K562 (cell line): ENCODE measurements around the gene EGR1. TPM values are rescaled to one million over a fixed set of nuclear protein-coding genes. Genes with fewer than 3 reads are reported as not detected.

ENCODE experiments used
- ATF1 ChIP-seq, 2 experiments: fragments of 450-650 bp in 1 of 2; IDR thresholded peaks; 2 replicates each; pipeline ENCODE4 v1.6.1; 2016; ENCODE audit warnings: missing compliant biosample characterization in 1 of 2, missing genetic modification characterization in 1 of 2
- BCL6 ChIP-seq: fragments of 250-450 bp; sonication (Bioruptor Pico); IDR thresholded peaks from 2 replicates; pipeline ENCODE4 v1.4.0; 2020
- CBX8 ChIP-seq: fragments of 200-600 bp; sonication (generic); IDR thresholded peaks from 2 replicates; pipeline ENCODE4 v1.6.1; 2012; ENCODE audit warnings: borderline replicate concordance, mixed run types, low read depth, mild to moderate bottlenecking, moderate library complexity, mixed read lengths, low read length, control low read depth, inconsistent platforms; ENCODE audit not compliant: poor library complexity, severe bottlenecking; ENCODE audit errors: extremely low read depth
- CCNT2 ChIP-seq: IDR thresholded peaks from 2 replicates; pipeline ENCODE4 v1.6.1; 2011; ENCODE audit warnings: borderline replicate concordance, low read depth, mild to moderate bottlenecking, moderate library complexity, mixed read lengths, low read length; ENCODE audit not compliant: insufficient read length; ENCODE audit errors: extremely low read depth
- EP300 ChIP-seq: IDR thresholded peaks from 2 replicates; pipeline ENCODE4 v1.6.1; 2012; ENCODE audit warnings: low read length, improper control_type of control experiment
- ETS2 ChIP-seq: IDR thresholded peaks from 2 replicates; pipeline ENCODE4 v1.6.1; 2016; ENCODE audit warnings: borderline replicate concordance, missing genetic modification characterization, mild to moderate bottlenecking, moderate library complexity, missing compliant biosample characterization; ENCODE audit not compliant: poor library complexity, severe bottlenecking
- EWSR1 ChIP-seq: fragments of 450-650 bp; IDR thresholded peaks from 2 replicates; pipeline ENCODE4 v1.6.1; 2018; ENCODE audit warnings: borderline replicate concordance, mild to moderate bottlenecking, low read depth, moderate library complexity; ENCODE audit not compliant: partially characterized antibody
- GATAD2B ChIP-seq: fragments of 450-650 bp; IDR thresholded peaks from 2 replicates; pipeline ENCODE4 v1.6.1; 2017; ENCODE audit warnings: mild to moderate bottlenecking, borderline replicate concordance
- HBP1 ChIP-seq: fragments of 450-650 bp; formaldehyde crosslinking; IDR thresholded peaks from 2 replicates; pipeline ENCODE4 v1.4.0; 2022; ENCODE audit warnings: missing genetic modification characterization
- IRF1 ChIP-seq: sonication (generic); formaldehyde crosslinking; IDR thresholded peaks from 2 replicates; pipeline ENCODE4 v1.8.0; 2022; ENCODE audit warnings: missing genetic modification reagents, mild to moderate bottlenecking, borderline replicate concordance
- MAX ChIP-seq: sonication (generic); formaldehyde crosslinking; IDR thresholded peaks from 2 replicates; pipeline ENCODE4 v1.9.0; 2022; ENCODE audit warnings: mild to moderate bottlenecking, missing genetic modification reagents
- NR2C1 ChIP-seq, 2 experiments: fragments of 450-650 bp; IDR thresholded peaks; 2 replicates each; pipeline ENCODE4 v1.6.1; 2017; ENCODE audit warnings: mild to moderate bottlenecking in 2 of 2, antibody characterized with exemption in 1 of 2, inconsistent platforms in 1 of 2, missing compliant biosample characterization in 1 of 2, missing genetic modification characterization in 1 of 2
- PTBP1 ChIP-seq: fragments of 200-400 bp; formaldehyde crosslinking; IDR thresholded peaks from 2 replicates; pipeline ENCODE4 v1.6.1; 2017; ENCODE audit warnings: low read depth, low read length
- RCOR1 ChIP-seq, 2 experiments: IDR thresholded peaks; 2 replicates each; pipeline ENCODE4 v1.6.1; 2012; ENCODE audit warnings: low read depth in 2 of 2, low read length in 2 of 2, borderline replicate concordance in 1 of 2, improper control_type of control experiment in 1 of 2
- SLC30A9 ChIP-seq: fragments of 250-450 bp; sonication (Bioruptor Pico); IDR thresholded peaks from 2 replicates; pipeline ENCODE4 v1.8.0; 2022; ENCODE audit warnings: mild to moderate bottlenecking, moderate library complexity
- TBL1XR1 ChIP-seq, 2 experiments: IDR thresholded peaks; 2 replicates each; pipeline ENCODE4 v1.6.1; 2012; ENCODE audit warnings: improper control_type of control experiment in 2 of 2, low read length in 2 of 2, mild to moderate bottlenecking in 1 of 2
- TEAD1 ChIP-seq, 2 experiments: fragments of 450-650 bp in 1 of 2; sonication (generic) in 1 of 2; formaldehyde crosslinking; IDR thresholded peaks; 2 replicates each; pipeline versions ENCODE4 v1.4.0 to v1.8.0; 2020 to 2022; ENCODE audit warnings: mild to moderate bottlenecking in 2 of 2, missing genetic modification reagents in 1 of 2
- ZFX ChIP-seq: sonication (generic); formaldehyde crosslinking; IDR thresholded peaks from 2 replicates; pipeline ENCODE4 v1.8.0; 2022; ENCODE audit warnings: mild to moderate bottlenecking, missing genetic modification reagents, moderate library complexity
- ZNF274 ChIP-seq: IDR thresholded peaks from 2 replicates; pipeline ENCODE4 v1.6.1; 2011; ENCODE audit warnings: low read depth, mild to moderate bottlenecking, low read length, moderate library complexity, borderline replicate concordance
- ZNF311 ChIP-seq: fragments of 250-450 bp; sonication (Bioruptor Pico); IDR thresholded peaks from 2 replicates; pipeline ENCODE4 v1.4.0; 2020; ENCODE audit warnings: mild to moderate bottlenecking, moderate library complexity
- ZNF324 ChIP-seq: fragments of 250-450 bp; sonication (Bioruptor Pico); IDR thresholded peaks from 2 replicates; pipeline ENCODE4 v1.4.0; 2020; ENCODE audit warnings: mild to moderate bottlenecking
- ZNF41 ChIP-seq: fragments of 250-450 bp; sonication (Bioruptor Pico); conservative IDR thresholded peaks from 2 replicates; pipeline ENCODE4 v1.4.0; 2020; ENCODE audit warnings: mild to moderate bottlenecking
- ZNF583 ChIP-seq: fragments of 250-450 bp; sonication (Bioruptor Pico); IDR thresholded peaks from 2 replicates; pipeline ENCODE4 v1.4.0; 2020
- ZNF830 ChIP-seq: fragments of 250-450 bp; sonication (Bioruptor Pico); IDR thresholded peaks from 2 replicates; pipeline ENCODE4 v1.5.0; 2021; ENCODE audit warnings: mild to moderate bottlenecking
- ZSCAN29 ChIP-seq: fragments of 450-650 bp; IDR thresholded peaks from 2 replicates; pipeline ENCODE4 v1.6.1; 2017
- polyA plus RNA-seq, 8 experiments: library from polyadenylated mRNA; depleted of rRNA in 4 of 8; stranded (reverse) in 5 of 8; unstranded in 3 of 8; fragments of >200 nt; fragmentation: Nextera tagmentation in 2 of 8; fragmentation: Illumina TruSeq in 1 of 8; extraction: Ambion mirVana in 2 of 8; extraction: Trizol in 1 of 8; gene quantifications; 2 replicates each; pipeline versions ENCODE4 v1.2.1 to v1.2.3, GENCODE V29; 2011 to 2014; ENCODE audit warnings: inconsistent platforms in 1 of 8, missing spikeins in 1 of 8
- total RNA-seq, 7 experiments: library from RNA; depleted of rRNA in 6 of 7; stranded (reverse); fragments of >200 nt in 6 of 7; fragmentation: Illumina TruSeq in 2 of 7; extraction: Trizol in 2 of 7; gene quantifications; 2 replicates each; pipeline versions ENCODE4 v1.2.1 to v1.2.3, GENCODE V29; 2011 to 2021; ENCODE audit warnings: low replicate concordance in 1 of 7

Gene EGR1
- total and polyA plus RNA-seq, 9 of the 15 experiments (the other 6 are each of a cell fraction or from before 2014, with no cell fraction given), result 1.3 to 132 (median 21.5) TPM

- peak; percentile 19; the same call in 1 of the 2 replicates for TF ChIP-seq EP300
- no peak; a peak in 1 of 4 replicates for TF ChIP-seq TBL1XR1 (IDR thresholded peaks at IDR 0.05; ENCODE audit: low read length in 2 of 2)
- TF ChIP-seq ZNF274, result no peak
- no peak for TF ChIP-seq CBX8
- TF ChIP-seq TEAD1 (CRISPR knock-in tag; IDR thresholded peaks at IDR 0.05), result peak in 1 of 2 experiments; percentile 81; a peak in 3 of 4 replicates
- no peak for TF ChIP-seq SLC30A9 (CRISPR knock-in tag)
- no peak for TF ChIP-seq ZNF830 (CRISPR knock-in tag)
- peak; percentile 74 for TF ChIP-seq CCNT2
- no peak; the same call in 1 of the 2 replicates for TF ChIP-seq IRF1 (CRISPR knock-in tag)
- no peak for TF ChIP-seq ETS2
- no peak for TF ChIP-seq ZNF324
- TF ChIP-seq NR2C1 (IDR thresholded peaks at IDR 0.05), result no peak
- TF ChIP-seq NR2C1 (tag; IDR thresholded peaks at IDR 0.05), result no peak
- TF ChIP-seq ZNF311 (CRISPR knock-in tag), result no peak
- TF ChIP-seq PTBP1, result peak; percentile 98
- TF ChIP-seq ZSCAN29, result peak; percentile 71; the same call in 1 of the 2 replicates
- 0 out of 2 replicates have a peak, but pooled peaks have one; percentile 20 for TF ChIP-seq GATAD2B
- TF ChIP-seq BCL6, result no peak
- TF ChIP-seq HBP1 (CRISPR knock-in tag), result peak; percentile 98
- TF ChIP-seq ZNF583, result no peak
- 0 out of 2 replicates have a peak, but pooled peaks have one; percentile 45 for TF ChIP-seq MAX (CRISPR knock-in tag)
- no peak; a peak in 1 of 4 replicates for TF ChIP-seq RCOR1 (IDR thresholded peaks at IDR 0.05; ENCODE audit: borderline replicate concordance in 1 of 2, low read depth in 2 of 2, low read length in 2 of 2)
- no peak for TF ChIP-seq ZFX (CRISPR knock-in tag)
- no peak for TF ChIP-seq ZNF41 (CRISPR knock-in tag)
- TF ChIP-seq EWSR1, result peak; percentile 85
- no peak for TF ChIP-seq ATF1 (CRISPR knock-in tag; IDR thresholded peaks at IDR 0.05)
- no peak for TF ChIP-seq ATF1 (tag; IDR thresholded peaks at IDR 0.05)
Observed at GRCh38 chr5:138469540-138470321, 4.5 kb downstream of the EGR1 start (continued).
